ENCODE measurements around the gene WDR27.

Gene WDR27

DNA sequence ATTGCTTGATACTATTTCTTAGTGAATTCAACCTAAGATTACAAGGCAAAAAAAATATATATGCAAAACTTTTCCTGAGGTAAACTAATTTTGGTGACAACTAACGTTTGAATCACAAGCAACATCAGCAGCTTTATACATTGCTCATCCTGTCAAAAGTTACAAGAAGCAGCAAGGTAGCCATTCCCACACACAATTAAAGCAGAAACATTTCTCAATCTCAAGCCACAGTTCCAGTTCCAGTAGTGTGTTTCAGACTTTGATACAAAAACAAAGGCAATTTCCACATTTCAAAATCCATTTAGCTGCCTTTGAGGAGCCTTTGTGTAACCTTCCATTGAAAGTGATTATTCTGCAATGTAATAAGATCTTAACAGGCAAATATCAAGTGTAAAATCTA is 191.0 kb downstream of the WDR27 start:
- no peak for DNase-seq

DNA sequence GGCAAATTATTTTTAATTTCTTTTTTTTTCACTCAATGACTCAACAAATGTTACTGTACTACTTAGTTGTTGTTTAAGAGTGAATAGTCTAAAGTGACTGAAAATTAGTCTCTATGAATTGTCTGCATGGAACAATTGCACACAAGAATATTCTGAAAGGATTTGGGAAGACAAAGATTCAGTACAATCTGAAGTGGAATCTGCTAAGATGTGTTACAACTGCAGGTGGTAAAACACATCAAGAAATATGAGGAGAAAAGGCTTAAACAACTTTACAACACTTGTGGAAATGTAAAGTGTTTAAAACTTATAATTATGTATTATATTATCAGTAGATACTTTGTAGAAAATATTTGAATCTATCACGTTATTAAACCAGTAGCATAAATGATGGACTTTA is 193.4 kb downstream of the WDR27 start:
- no peak for DNase-seq

DNA sequence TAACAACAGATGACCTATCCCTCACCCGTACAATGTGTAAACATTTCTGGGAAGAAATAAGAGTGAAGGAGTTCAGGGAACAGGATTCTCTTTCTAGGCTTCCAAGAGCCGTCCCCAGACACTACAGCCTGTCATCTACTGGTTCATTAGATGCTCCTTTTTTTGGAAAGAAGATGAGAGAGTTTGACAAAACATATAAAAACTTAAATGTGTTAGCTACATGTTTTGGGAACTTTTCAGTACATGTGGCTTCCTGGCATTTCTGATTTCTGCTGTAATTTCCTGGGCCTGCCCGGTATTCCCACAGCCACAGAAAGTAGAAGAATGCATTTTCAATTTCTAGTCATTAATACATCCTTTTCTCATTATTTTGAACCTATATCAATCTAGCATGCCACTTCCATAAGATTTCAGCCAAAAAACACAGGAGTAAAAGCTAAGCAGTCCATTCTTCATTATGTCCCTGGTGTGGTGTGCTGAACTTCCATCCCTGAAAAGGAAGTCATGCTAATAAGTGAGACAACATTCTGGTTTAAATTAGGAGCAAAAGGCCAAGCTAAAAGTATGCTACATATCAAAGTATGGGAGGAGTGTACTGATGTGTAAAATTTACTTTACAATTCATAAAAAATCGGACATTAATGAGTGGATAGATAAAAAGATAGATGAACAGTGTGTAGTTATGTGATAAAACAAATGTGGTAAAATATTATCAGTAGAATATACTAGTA is 198.2 kb downstream of the WDR27 start:
- DNase-seq = no peak

DNA sequence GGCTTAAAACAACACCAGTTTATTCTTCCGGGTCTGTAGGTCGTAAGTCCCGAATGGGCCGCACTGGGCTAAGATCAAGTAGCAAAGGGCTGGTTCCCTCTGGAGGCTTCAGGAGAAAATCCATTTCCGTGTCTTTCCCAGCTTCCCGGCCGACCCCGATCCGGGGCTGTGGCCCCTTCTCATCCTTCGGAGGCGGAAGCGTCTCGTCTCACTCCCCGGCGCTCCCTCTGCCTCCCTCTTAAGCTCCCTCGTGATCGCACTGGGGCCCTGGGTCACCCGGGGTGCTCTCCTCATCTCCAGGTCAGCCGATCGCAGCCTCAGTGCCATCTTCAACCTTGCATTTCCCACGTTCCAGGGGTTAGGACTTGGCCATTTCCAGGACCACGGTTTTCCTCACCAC is 199.4 kb downstream of the WDR27 start:
- no peak for DNase-seq

DNA sequence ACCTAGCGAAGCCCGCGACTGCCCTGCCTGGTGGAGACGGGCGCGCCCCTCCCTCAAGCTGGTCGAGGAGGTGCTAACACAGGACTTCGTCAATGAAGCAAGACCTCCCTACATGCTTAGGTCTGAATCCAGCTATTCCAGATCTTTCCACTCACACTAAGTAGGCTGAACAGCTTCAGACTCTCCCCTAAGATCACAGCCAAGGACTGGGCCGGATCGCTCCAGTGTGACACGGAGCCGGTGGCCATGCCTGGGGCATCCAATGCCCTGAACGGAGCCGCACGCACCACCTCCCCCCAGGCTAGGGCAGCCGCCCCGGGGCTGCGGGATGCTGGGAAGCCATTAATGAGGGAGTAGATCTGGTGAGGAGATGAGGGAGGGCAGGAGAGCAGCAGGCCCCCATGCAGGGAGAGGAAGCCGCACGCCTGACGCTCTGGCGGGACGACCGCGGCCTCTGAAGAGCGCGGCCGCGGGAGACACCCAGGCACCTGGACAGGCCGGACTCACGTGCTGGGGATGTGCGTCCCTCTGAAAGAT is 200.0 kb downstream of the WDR27 start:
- no peak for DNase-seq

DNA sequence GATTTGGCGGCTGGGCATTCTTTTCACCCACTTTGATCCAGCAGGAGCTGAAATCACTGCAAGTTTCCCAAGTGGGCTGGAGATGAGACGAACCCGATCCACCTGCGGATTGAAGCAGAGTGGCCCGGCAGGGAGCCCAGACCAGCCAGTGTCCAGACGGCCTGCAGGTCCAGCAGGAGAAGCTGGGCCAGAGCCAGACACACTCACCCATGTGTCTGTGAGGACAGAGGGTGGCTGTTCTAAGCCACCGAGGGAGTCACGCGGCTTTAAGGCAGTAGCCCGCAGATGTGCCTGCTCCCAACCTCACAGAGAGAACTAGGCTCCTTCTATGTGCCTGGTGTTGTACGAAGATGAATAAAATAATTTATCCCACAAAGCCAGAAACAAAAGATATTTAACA is 200.7 kb downstream of the WDR27 start:
- no peak for DNase-seq

DNA sequence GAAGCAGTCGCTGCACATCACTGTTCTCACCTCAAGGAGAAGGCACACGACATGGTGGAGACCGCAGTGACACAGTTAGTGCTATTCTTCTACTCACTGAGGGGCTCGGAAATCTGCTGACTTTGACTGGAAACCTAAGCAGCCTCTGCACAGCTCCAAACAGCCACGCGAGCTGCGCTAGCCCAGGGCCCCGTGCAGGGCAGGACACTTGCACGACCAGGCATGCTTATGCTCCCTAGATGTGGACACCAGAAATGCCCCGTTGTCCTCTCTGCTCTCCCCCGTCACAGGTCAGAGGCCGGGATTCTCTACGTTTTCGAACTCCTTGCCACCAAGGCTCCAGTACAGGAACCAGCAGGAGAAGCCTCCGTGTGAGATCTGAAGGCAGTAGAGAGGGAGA is 201.1 kb downstream of the WDR27 start:
- no peak for DNase-seq

DNA sequence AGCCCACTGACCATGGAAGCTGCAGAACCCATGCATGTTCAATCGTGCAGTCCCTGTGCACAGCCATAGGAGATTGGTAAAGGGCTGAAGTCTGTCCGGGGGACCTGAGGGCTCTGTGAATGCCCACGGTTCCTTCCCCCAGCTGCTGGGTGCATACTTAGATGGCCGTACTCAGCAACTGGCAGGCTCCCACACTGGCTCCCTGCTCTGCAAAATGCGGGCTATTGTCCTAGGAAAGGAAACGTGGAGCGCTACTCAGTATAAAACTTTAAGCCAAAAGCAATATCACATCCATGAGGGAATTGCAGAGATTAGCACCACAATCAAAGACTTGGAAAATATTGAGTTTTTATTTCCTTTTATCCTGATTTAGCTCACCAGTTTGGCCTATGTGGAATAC is 202.0 kb downstream of the WDR27 start:
- DNase-seq = no peak

DNA sequence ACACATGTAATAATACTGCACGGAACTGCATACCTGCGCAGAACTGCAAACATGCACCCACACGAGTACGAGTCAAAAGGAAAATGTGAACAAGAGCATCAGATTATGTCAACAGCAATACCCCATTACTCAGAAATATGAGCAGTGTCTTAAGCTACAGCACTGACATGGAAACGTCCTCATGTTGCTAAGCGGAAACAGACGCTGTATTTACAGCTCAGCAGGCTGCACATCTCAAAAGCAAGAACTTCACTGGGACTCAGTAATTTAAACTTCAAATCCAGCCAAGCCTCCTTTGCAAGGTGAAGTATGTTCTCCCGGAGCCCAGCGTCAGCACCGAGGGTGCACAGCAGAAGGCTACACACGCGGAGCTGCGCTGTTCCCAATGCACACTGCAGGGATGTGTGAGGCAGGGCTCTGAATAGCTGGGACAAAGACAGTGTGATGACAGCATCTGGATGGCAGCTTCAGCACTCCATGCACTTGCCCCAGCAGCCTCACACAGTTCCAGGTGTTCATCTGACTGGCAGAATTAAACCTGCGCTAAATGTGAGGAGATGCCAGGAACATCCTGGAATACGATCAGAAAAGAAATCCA is 202.8 kb downstream of the WDR27 start:
- DNase-seq = peak; percentile 7

DNA sequence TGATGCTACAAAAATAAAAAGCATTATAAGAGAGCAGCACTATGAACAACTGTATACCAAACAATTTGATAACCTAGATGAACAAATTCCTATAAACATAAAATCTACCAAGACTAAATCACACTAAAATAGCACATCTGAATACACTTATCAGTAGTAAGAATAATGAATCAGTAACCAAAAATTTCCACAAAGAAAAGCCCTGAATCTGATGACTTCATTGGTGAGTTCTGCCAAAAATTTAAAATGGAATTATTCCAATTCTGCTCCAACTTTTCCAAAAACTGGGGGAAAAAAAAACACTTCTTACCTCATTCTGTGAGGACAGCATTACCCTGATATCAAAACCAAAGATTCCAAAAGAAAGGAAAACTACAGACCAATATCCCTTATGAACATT is 206.2 kb downstream of the WDR27 start:
- DNase-seq = no peak

DNA sequence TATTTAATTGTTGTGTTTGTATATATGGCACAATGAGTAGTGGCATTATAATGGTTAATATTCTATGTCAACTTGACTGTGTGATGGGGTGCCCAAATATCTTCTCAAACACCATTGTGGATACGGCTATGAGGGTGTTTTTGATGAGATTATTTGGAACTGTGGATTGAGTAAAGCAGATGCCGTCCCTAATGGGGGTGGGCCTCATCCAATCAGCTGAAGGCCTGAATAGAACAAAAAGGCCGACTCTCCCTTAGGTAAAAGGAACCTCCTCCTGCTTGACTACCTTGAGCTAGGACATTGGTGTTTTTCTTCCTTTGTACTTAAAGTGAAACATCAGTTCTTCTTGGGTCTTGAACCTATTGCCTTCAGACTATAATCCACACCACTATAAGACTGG is 207.8 kb downstream of the WDR27 start:
- DNase-seq = no peak

DNA sequence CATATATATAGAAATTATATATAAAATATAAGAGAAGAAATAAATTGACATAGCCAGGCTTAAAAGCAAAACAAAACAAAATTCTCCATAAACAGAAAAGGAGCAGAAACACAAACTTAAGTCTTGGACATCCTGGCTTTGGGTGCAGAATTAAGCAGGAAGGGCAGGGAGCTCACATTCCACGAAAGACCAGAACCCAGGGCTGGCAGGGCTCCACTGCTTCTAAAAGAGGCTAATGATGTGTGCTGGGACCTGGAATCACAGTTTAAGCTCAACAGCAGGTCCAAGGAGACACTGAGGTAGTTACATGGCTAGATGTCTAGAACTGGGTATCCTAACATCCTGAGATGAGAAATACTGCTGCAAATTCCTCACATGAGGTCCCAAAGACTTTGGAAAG is 210.3 kb downstream of the WDR27 start:
- DNase-seq = no peak

DNA sequence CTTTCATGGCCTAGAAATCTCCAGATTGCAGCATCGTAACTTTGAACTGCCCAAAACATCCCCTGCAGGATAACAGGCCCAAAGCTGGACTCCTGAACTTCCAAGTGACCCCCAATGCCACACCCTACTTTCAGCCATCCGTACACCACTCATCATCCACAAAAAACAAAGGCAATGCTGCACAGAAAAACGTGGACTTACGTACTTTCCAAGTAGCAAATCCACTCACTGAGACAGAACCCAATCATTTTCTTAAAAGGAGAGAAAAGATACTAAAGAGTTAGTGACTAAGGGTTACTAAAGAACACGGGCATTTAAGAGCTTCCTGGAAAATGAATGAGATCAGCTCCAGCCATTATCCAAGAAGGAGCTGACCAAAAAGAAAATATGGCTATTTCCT is 211.0 kb downstream of the WDR27 start:
- no peak for DNase-seq

DNA sequence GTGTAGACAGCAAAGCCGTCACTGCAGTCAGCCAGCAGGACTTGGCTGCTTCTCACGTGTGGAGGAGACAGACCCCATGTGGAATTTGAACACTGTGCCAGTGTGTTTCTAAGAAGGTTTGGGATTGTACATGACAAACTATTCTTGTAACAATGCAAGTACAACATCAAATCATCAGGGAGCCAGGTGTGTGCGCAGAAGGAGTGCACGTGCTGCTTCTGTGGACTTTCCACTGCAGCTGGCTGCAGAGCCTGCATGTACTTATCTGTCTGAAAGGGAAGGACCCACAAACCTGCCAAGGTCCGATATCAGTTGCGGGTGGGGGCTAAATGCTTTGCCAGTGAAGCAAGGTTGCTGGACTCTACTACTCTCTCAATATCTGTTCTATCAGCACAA is 211.6 kb downstream of the WDR27 start:
- no peak for DNase-seq

DNA sequence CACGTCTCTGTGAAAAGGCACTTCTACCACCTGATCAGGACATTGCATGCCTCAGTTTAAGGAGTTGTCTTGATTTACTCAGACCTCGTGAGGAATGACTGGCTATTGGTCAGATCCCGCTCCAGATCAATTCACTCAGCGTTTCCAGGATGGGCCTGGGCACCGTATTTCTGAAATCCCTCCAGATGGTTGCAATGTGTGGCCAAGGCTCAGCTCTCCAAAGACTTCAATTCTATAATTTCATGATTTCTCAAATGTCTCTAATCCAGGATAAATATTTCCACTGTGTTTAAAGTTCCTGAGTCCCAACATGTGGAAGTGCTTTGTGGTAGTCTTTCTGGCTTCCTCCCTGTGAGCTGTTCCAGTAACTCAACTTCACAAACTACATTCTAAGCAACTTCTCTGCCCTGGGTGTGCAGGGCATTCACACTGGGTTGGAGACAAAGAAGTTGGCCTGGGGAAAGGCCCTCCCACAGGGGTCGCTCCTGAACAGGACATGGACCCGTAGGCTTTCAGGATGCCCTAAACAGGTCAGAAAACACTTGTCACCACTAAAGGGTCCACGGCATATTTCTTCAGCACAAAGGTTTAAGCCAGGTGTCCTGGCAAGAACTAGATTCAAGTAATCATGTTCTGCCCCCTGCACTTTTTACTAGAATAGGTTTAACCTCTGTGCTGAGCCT is 212.1 kb downstream of the WDR27 start:
- DNase-seq = no peak

DNA sequence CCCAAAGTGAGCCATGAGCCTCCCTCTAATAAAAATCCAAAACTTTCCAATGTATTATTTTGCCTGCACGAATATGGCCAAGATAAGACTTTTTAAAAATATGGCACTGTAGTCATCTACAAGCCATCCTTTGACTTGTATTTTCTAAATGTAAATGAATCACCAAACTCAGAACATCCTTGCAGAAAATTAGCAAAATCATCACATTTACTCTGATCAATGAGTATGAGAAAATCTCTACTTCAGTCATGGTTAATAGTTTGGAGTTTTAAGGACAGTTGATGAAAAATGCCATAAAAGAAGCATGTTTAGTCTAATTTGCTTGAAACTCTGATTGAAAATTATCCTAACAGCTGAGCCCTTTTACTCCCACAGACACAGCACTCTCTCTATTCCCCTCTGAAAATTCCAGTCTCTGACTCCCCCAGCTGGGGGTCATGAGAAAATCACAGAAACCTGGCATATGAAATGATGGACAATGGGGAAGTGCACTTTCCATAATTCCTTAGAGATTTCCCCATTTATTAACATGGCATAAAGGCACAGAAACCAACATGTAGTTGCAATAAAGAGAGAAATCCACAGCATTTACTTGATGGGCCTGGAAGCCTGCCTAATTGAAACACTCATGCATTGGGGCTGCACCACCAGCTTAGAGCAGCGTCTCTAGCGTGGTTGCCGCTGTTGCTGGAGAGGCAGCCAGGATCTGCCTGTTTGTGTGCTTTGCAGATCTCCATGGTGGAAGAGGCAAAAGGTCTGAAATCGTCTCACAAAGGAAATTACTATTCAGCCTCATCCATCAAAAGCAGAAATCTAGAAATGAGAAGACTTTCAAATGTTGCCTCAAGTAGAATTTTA is 214.0 kb downstream of the WDR27 start:
- peak; percentile 25 for DNase-seq

DNA sequence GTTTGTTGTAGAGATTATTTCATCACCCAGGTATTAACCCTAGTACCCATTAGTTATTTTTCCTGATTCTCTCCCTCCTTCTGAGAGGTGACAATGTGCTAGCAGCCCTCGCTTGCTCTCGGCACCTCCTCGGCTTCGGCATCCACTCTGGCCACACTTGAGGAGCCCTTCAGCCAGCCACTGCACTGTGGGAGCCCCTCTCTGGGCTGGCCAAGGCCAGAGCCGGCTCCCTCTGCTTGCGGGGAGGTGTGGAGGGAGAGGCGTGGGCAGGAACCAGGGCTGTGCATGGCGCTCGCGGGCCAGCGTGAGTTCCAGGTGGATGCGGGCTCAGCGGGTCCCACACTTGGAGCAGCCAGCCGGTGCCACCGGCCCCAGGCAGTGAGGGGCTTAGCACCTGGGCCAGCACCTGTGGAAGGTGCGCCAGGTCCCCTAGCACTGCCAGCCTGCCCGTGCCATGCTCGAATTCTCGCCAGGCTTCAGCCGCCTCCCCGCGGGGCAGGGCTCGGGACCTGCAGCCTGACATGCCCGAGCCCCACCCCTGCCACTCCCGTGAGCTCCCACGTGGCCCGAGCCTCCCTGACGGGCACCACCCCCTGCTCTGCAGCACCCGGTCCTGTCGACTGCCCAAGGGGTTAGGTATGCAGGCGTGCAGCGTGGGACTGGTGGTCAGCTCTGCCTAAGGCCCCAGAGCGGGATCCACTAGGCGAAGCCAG is 221.9 kb downstream of the WDR27 start:
- no peak for DNase-seq

DNA sequence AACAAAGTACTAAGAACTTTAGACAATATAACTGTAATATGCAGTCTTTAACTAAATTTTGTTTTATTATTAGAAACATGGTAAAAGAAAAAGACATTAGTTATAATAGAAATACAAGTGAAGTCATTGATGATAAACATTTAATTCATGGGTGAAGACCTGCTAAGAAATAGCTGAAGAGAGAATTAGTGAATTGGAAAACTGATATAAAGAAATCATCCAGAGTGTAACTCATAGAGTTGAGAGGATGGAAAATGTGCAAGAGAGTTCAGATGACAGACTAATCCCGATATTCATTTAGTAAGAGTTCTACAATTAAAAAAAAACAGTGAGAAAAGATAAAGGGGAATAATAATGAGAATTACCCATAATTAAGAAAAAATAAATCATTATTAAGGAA is 227.5 kb downstream of the WDR27 start:
- DNase-seq = no peak

DNA sequence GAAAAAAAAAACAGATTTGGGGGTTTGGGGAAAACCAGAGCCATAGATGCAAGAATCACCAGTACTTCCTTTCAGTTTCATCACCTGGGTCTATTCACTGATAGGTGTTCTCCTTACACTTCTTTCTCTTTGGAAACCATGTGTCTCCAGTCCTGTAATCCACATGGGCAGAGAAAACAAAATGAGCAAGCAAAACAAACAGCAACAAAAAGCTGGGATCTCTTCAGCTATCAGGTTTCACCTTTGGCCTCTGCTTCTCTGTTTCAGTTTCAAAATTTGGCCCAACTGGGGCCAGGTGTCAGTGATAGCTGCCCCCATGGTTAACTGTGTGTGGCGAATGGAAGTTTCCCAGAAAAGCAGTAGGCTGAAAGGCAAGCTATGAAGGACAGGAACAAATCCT is 228.2 kb downstream of the WDR27 start:
- no peak for DNase-seq

DNA sequence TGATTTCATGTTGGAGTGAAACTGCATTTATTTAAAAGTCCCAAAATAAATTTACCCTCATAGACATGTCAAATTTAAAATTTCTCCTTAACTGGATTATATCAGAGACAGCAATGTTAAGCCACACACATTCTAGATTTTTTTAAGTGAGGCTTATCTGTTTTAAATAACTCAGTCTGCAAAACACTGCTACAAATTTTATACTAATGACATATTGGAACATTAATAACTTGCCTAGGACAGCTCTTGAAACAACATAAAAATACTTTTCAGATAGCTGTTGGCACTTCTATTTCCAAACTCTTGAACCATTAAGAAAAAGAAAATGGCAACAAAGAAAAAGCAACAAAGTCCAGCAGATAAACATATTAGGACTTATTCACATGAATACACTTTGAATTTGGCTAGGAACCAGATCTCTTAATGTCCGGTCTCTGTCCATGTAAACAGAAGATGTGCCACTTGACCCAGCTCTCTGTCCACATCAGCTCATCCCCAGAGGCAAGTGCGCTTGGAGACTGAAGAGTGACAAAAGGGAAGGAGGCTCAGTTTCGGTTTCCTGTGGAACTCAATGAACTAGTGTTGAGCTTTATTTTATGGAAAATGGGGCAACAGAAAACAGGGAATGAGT is 228.9 kb downstream of the WDR27 start:
- DNase-seq = no peak

DNA sequence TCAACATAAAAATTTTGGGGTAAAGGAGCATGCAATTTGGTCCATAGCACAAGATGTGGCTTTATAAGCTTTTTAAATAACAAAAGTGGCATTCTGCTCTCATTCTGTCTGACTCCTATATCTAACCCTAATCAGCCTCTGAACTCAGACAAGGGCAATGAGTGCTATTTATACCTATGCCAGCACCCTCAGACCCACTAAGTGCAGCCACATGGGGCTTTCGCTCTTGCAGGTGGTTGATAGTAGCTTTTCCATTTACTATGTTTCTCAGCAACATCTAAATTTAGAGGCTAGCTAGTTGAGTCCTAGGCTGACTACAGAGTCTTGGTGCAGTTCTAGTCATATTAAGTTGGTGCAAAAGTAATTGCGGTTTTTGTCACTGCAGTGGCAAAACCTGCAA is 231.0 kb downstream of the WDR27 start:
- DNase-seq = no peak

DNA sequence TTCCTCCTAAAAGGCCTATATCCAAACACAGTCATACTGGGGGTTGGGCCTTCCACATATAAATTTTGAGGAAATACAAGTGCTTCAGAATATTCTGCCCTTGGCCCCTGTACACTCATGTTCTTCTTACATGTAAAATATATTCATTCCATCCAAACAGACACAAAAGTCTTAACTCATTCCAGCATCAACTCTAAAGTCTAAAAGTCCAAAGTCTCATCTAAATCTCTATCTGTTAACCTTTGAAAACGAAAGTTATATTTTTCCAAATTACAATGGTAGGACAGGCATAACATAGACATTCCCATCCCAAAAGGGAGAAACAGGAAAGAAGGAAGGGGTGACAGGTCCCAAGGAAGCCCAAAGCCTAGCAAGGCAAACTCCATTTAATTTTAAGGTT is 232.8 kb downstream of the WDR27 start:
- no peak for DNase-seq
